Esophagus (tissue), 2 donors: ENCODE measurements around the gene LILRB1. TPM values are rescaled to one million over a fixed set of nuclear protein-coding genes. Genes with fewer than 3 reads are reported as not detected.

Experiments
- H3K27ac ChIP-seq, 2 donors: one replicate each; pipeline ENCODE4 v1.5.1; 2013; ENCODE audit warnings: low read depth in 2 of 2, mild to moderate bottlenecking in 2 of 2, inconsistent platforms in 1 of 2, low read length in 1 of 2, moderate library complexity in 1 of 2
- H3K27me3 ChIP-seq, 2 donors: one replicate each; pipeline ENCODE4 v1.6.1; 2013; ENCODE audit warnings: low read length in 2 of 2, control low read depth in 1 of 2, mild to moderate bottlenecking in 1 of 2; ENCODE audit not compliant: insufficient read depth in 2 of 2, control insufficient read depth in 1 of 2
- H3K36me3 ChIP-seq, 2 donors: one replicate each; pipeline ENCODE4 v1.6.1; 2013; ENCODE audit warnings: low read length in 1 of 2; ENCODE audit not compliant: control insufficient read depth in 2 of 2, insufficient read depth in 2 of 2
- H3K4me1 ChIP-seq, 2 donors: one replicate each; pipeline ENCODE4 v1.6.1; 2013; ENCODE audit warnings: low read length in 1 of 2; ENCODE audit not compliant: control insufficient read depth in 2 of 2, insufficient read depth in 2 of 2
- H3K4me3 ChIP-seq, 2 donors: one replicate each; pipeline ENCODE4 v1.5.1; 2013; ENCODE audit warnings: low read length in 2 of 2, mild to moderate bottlenecking in 2 of 2, low read depth in 1 of 2, moderate library complexity in 1 of 2
- H3K9me3 ChIP-seq, 2 donors: one replicate each; pipeline ENCODE4 v1.6.1; 2013; ENCODE audit warnings: mild to moderate bottlenecking in 2 of 2, low read depth in 1 of 2, low read length in 1 of 2, moderate library complexity in 1 of 2; ENCODE audit not compliant: control insufficient read depth in 2 of 2, insufficient read depth in 1 of 2
- WGBS, 2 donors: extraction: QIAGEN DNeasy Blood & Tissue Kit; methylation state at CpG; one replicate each; pipeline ENCODE4 v1.1.7; 2013; 5-methylcytosine and 5-hydroxymethylcytosine counted together
- polyA plus RNA-seq, 2 donors: library from polyadenylated mRNA; stranded (reverse); fragments of 200-250 nt; gene quantifications; one replicate each; pipeline ENCODE4 v1.2.3, GENCODE V29; 2013
- donor health status: healthy with polysubstance abuse.
- donor health status: Bipolar disorder and iron deficiency.

The LILRB1 gene
- polyA plus RNA-seq, 2 donors: 0.46 to 0.55 TPM

- Histone ChIP-seq H3K27me3 (peaks cover 0 to 2% of the 10 kb centered on the region in 2 donors), H3K36me3 (no peaks in the 10 kb centered on the region), H3K9me3 (peaks cover 0 to 2% of the 10 kb centered on the region in 2 donors), H3K27ac (no peak overlapping the region), H3K4me3 (no peak overlapping the region), H3K4me1 (no peaks in the 10 kb centered on the region)
- 76% methylated on average over 14 of the region's 14 CpGs for WGBS, 2 donors
These were observed 24.4 kb downstream of the LILRB1 start for GRCh38 chr19:54654447-54655321.

- 80 to 81% methylated on average over 6 of the region's 6 CpGs for WGBS, 2 donors
- Histone ChIP-seq H3K27ac (no peak overlapping the region), H3K4me1 (no peaks in the 10 kb centered on the region), H3K4me3 (no peak overlapping the region), H3K36me3 (no peaks in the 10 kb centered on the region), H3K27me3 (peaks cover 0 to 2% of the 10 kb centered on the region in 2 donors), H3K9me3 (peaks cover 0 to 2% of the 10 kb centered on the region in 2 donors)
These were observed 29.0 kb downstream of the LILRB1 start for GRCh38 chr19:54659300-54659699.

- 80 to 82% methylated on average over 5 of the region's 5 CpGs for WGBS, 2 donors
- Histone ChIP-seq H3K27me3 (peaks cover 0 to 2% of the 10 kb centered on the region in 2 donors), H3K4me3 (no peak overlapping the region), H3K36me3 (no peaks in the 10 kb centered on the region), H3K27ac (no peak overlapping the region), H3K4me1 (no peaks in the 10 kb centered on the region), H3K9me3 (peaks cover 0 to 2% of the 10 kb centered on the region in 2 donors)
These were observed 30.0 kb downstream of the LILRB1 start for GRCh38 chr19:54660306-54660705.

GRCh38 chr19:54660964-54661363, 30.7 kb downstream of the LILRB1 start:
- WGBS, 2 donors: 75 to 76% methylated on average over 6 of the region's 6 CpGs
- Histone ChIP-seq H3K4me1 (no peaks in the 10 kb centered on the region), H3K36me3 (no peaks in the 10 kb centered on the region), H3K9me3 (peaks cover 0 to 2% of the 10 kb centered on the region in 2 donors), H3K4me3 (no peak overlapping the region), H3K27ac (no peak overlapping the region), H3K27me3 (peaks cover 0 to 2% of the 10 kb centered on the region in 2 donors)

- no peak overlapping the region for H3K27ac ChIP-seq
- no peaks in the 10 kb centered on the region for H3K4me1 ChIP-seq
- WGBS, 2 donors: 89 to 90% methylated on average over 13 of the region's 13 CpGs
- peaks cover 0 to 2% of the 10 kb centered on the region in 2 donors for H3K27me3 ChIP-seq
- H3K4me3 ChIP-seq: no peak overlapping the region
- no peaks in the 10 kb centered on the region for H3K36me3 ChIP-seq
- H3K9me3 ChIP-seq: peaks cover 0 to 2% of the 10 kb centered on the region in 2 donors
These were observed 31.7 kb downstream of the LILRB1 start for GRCh38 chr19:54661846-54662481.

GRCh38 chr19:54662730-54663129, 32.4 kb downstream of the LILRB1 start, which contains the start of gene LILRB4:
TSS of gene LILRB4 (plus strand) at chr19:54662985. CDS start at chr19:54663034, 49 bp downstream.
- 51 to 65% methylated on average over 7 of the region's 7 CpGs for WGBS, 2 donors
- H3K27me3 ChIP-seq: peaks cover 0 to 2% of the 10 kb centered on the region in 2 donors
- H3K9me3 ChIP-seq: peaks cover 0 to 2% of the 10 kb centered on the region in 2 donors
- no peak within 1 kb of the TSS for H3K4me3 ChIP-seq
- H3K4me1 ChIP-seq: no peaks in the 10 kb centered on the region
- no peak within 1 kb of the TSS for H3K27ac ChIP-seq
- H3K36me3 ChIP-seq: no peaks in the 10 kb centered on the region

GRCh38 chr19:54665530-54665929, 35.2 kb downstream of the LILRB1 start:
- no peak overlapping the region for H3K27ac ChIP-seq
- WGBS, 2 donors: 81% methylated on average over 6 of the region's 6 CpGs

GRCh38 chr19:54667217-54667616, 36.9 kb downstream of the LILRB1 start:
- Histone ChIP-seq H3K4me1 (no peaks in the 10 kb centered on the region), H3K27ac (no peak overlapping the region), H3K4me3 (no peak overlapping the region), H3K27me3 (no peaks in the 10 kb centered on the region), H3K9me3 (no peaks in the 10 kb centered on the region), H3K36me3 (no peaks in the 10 kb centered on the region)
- 72 to 84% methylated on average over 12 of the region's 12 CpGs for WGBS, 2 donors

More at GRCh38 chr19:54665530-54665929, 35.2 kb downstream of the LILRB1 start:
- H3K27me3 ChIP-seq: no peaks in the 10 kb centered on the region
- no peaks in the 10 kb centered on the region for H3K9me3 ChIP-seq
- no peak overlapping the region for H3K4me3 ChIP-seq
- no peaks in the 10 kb centered on the region for H3K36me3 ChIP-seq
- H3K4me1 ChIP-seq: no peaks in the 10 kb centered on the region

GRCh38 chr19:54668353-54668752, 38.1 kb downstream of the LILRB1 start:
- 61 to 66% methylated on average over 1 of the region's 1 CpG for WGBS, 2 donors
- Histone ChIP-seq H3K9me3 (no peaks in the 10 kb centered on the region), H3K36me3 (no peaks in the 10 kb centered on the region), H3K27ac (no peak overlapping the region), H3K4me3 (no peak overlapping the region), H3K4me1 (no peaks in the 10 kb centered on the region), H3K27me3 (no peaks in the 10 kb centered on the region)
